Osteocyte (in vitro differentiated cells): ENCODE data around the gene HLA-C. TPM values are rescaled to one million over a fixed set of nuclear protein-coding genes. Genes with fewer than 3 reads are reported as not detected.

Experiments used
- DNase-seq: peaks from one replicate; pipeline ENCODE4 v3.0.0; 2021; ENCODE audit warnings: mixed read lengths; ENCODE audit not compliant: unreplicated experiment; ENCODE audit errors: extremely low spot score
- H3K27ac Mint-ChIP-seq: one replicate; pipeline ENCODE4 v1.8.0; 2021; ENCODE audit warnings: mild to moderate bottlenecking, mixed read lengths; ENCODE audit not compliant: unreplicated experiment
- H3K27me3 Mint-ChIP-seq: one replicate; pipeline ENCODE4 v1.8.0; 2021; ENCODE audit warnings: mixed read lengths; ENCODE audit not compliant: unreplicated experiment
- H3K36me3 Mint-ChIP-seq: one replicate; pipeline ENCODE4 v1.8.0; 2021; ENCODE audit warnings: mixed read lengths; ENCODE audit not compliant: unreplicated experiment
- H3K4me1 Mint-ChIP-seq: one replicate; pipeline ENCODE4 v1.8.0; 2021; ENCODE audit warnings: mixed read lengths; ENCODE audit not compliant: unreplicated experiment
- H3K4me3 Mint-ChIP-seq: one replicate; pipeline ENCODE4 v1.8.0; 2021; ENCODE audit warnings: mild to moderate bottlenecking, moderate library complexity, mixed read lengths; ENCODE audit not compliant: unreplicated experiment
- H3K9me3 Mint-ChIP-seq: one replicate; pipeline ENCODE4 v1.8.0; 2021; ENCODE audit warnings: mixed read lengths; ENCODE audit not compliant: unreplicated experiment
- CTCF ChIP-seq: fragments of 200-600 bp; sonication (generic); IDR thresholded peaks from 2 replicates; pipeline ENCODE4 v1.5.0; 2021; ENCODE audit warnings: antibody characterized with exemption, mild to moderate bottlenecking, moderate library complexity
- total RNA-seq: library from RNA; stranded (reverse); gene quantifications from 2 replicates; pipeline ENCODE4 v1.2.1, GENCODE V29; 2021

HLA-C gene
- total RNA-seq, 1 donor from 2014 or later, result 408 TPM

GRCh38 chr6:31272436-31272835 is 544 bp upstream of the HLA-C start:
- H3K4me1 Mint-ChIP-seq, result peaks cover 20% of the 10 kb centered on the region
- H3K27me3 Mint-ChIP-seq, result peaks cover 44% of the 10 kb centered on the region
- TF ChIP-seq CTCF, result no peak
- peak overlapping the region; percentile 81 for H3K27ac Mint-ChIP-seq
- H3K9me3 Mint-ChIP-seq, result no peaks in the 10 kb centered on the region
- no peak for DNase-seq
- H3K4me3 Mint-ChIP-seq, result peak overlapping the region; percentile 76
- peaks cover 21% of the 10 kb centered on the region for H3K36me3 Mint-ChIP-seq

DNA sequence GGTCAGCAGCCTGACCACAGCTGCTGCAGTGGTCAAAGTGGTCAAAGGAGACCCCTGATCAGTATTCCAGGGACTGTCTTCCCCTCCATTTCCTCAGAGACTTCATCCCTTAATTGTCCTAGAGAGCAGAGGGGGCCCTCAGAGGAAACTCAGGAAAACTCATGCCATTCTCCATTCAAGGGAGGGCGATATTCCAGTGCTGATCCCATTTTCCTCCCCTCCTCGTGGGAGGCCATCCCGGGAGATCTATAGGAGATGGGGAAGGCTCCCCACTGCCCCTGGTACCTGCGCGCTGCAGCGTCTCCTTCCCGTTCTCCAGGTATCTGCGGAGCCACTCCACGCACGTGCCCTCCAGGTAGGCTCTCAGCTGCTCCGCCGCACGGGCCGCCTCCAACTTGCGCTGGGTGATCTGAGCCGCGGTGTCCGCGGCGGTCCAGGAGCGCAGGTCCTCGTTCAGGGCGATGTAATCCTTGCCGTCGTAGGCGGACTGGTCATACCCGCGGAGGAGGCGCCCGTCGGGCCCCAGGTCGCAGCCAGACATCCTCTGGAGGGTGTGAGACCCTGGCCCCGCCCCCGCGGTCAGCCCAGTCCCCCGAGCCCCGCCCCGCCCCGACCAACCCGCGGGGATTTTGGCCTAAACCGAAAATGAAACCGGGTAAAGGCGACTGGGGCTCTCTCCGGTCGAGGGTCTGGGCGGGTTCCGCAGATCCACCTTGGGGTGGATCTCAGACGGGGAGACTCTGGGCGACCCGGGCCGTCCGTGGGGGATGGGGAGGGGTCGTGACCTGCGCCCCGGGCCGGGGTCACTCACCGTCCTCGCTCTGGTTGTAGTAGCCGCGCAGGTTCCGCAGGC is 878 bp downstream of the HLA-C start:
- TF ChIP-seq CTCF, result no peak
- DNase-seq, result no peak
- H3K4me3 Mint-ChIP-seq, result peak overlapping the region; percentile 76
- peaks cover 20% of the 10 kb centered on the region for H3K4me1 Mint-ChIP-seq
- H3K36me3 Mint-ChIP-seq, result peaks cover 21% of the 10 kb centered on the region
- peak overlapping the region; percentile 81 for H3K27ac Mint-ChIP-seq
- no peaks in the 10 kb centered on the region for H3K9me3 Mint-ChIP-seq
- H3K27me3 Mint-ChIP-seq, result peaks cover 31% of the 10 kb centered on the region

DNA sequence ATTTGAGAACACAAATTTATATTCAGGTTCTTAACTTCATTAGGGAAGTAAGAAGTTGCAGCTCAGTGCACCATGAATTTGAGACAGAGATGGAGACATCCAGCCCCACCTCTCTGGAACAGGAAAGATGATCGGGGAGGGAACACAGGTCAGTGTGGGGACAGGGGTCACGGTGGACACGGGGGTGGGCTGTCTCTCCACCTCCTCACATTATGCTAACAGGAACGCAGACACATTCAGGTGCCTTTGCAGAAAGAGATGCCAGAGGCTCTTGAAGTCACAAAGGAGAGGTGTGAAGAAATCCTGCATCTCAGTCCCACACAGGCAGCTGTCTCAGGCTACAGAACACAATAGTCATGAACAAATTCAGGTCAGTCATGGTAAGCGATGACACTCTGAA is 3.1 kb downstream of the HLA-C start:
- Mint-ChIP-seq H3K9me3 (no peaks in the 10 kb centered on the region), H3K27me3 (peaks cover 18% of the 10 kb centered on the region), H3K4me1 (peaks cover 20% of the 10 kb centered on the region), H3K27ac (no peak overlapping the region), H3K4me3 (no peak overlapping the region), H3K36me3 (peaks cover 21% of the 10 kb centered on the region)
- no peak for DNase-seq
- no peak for TF ChIP-seq CTCF

- H3K9me3 Mint-ChIP-seq, result no peaks in the 10 kb centered on the region
- H3K4me1 Mint-ChIP-seq, result peaks cover 20% of the 10 kb centered on the region
Observed at GRCh38 chr6:31268369-31268765, 3.5 kb downstream of the HLA-C start.

More at GRCh38 chr6:31268369-31268765, 3.5 kb downstream of the HLA-C start:
- H3K27ac Mint-ChIP-seq, result no peak overlapping the region
- H3K27me3 Mint-ChIP-seq, result peaks cover 15% of the 10 kb centered on the region
- peaks cover 21% of the 10 kb centered on the region for H3K36me3 Mint-ChIP-seq
- TF ChIP-seq CTCF, result no peak
- no peak overlapping the region for H3K4me3 Mint-ChIP-seq
- no peak for DNase-seq
